Central memory CD4-positive, alpha-beta T cell (primary cell): ENCODE measurements around the gene P4HA2.

ENCODE experiments used
- DNase-seq: peaks from one replicate; pipeline ENCODE4 v3.0.0; 2022
- total RNA-seq, 3 experiments: gene quantifications; one replicate each; lab custom pipeline; 2026; lab: John Stamatoyannopoulos, UW

P4HA2 gene
- 0 to 3.0 (median 0.05) reads per million in 3 experiments for total RNA-seq

DNA sequence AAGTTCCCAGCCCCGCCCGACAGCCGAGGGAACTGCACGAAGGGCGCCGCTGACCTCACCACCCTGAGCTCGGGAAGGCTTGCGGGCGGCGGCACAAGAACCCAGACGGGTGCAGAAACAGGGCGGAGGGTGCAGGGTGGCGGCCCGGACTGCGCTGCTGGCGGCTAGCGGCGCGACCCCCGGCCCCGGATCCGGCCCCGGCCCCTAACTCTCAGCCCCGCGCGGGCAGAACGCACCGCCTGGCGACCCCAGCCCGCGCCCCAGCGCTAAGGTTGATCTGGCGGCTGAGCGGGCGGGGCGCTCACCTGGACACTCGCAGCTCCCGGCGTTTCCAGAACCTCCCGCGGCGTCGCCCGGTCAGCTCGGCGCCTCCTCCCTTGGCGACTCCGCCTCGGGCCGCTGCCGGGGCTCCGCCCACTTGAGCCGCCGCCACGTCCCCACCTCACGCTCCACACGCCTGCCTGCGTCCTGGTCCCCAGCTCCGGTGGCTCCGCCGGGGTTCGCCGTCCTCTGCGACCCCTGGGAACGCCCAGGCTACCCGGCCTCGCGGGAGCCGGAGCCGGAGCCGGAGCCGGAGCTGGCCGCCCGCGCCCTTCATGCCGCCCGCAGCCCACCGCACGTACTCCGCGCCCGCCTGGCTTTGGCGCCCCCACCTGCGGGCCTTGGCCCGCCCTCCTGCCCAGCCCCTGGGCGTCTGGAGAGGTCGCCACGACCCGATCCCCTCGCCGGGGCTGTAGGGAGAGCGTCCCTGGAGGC lies at the start of gene P4HA2:
Gene P4HA2, minus strand, starts transcription at position 369 of the 756 bp plus-strand sequence. CDS start 9,227 bp downstream, outside the sequence.
- DNase-seq: no peak

DNA sequence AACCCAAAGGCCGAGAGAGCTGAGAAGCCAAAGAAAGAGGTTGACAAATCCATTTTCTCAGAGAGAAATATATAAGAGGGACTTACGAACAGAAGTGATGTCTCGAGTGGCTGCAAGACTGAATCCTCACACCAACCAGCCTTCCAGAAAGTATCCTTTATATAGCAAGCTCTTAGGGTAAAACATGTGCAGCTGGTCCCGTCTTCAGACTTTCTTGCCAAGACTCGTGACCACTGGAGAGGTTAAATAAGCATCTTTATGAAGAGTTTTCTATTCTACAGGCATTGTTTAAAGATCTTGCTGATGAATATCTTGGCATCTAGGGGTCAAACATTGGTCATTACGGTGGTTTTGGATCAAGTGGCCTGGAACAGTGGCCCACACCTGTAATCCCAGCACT lies 49.6 kb upstream of the P4HA2 start:
- no peak for DNase-seq

DNA sequence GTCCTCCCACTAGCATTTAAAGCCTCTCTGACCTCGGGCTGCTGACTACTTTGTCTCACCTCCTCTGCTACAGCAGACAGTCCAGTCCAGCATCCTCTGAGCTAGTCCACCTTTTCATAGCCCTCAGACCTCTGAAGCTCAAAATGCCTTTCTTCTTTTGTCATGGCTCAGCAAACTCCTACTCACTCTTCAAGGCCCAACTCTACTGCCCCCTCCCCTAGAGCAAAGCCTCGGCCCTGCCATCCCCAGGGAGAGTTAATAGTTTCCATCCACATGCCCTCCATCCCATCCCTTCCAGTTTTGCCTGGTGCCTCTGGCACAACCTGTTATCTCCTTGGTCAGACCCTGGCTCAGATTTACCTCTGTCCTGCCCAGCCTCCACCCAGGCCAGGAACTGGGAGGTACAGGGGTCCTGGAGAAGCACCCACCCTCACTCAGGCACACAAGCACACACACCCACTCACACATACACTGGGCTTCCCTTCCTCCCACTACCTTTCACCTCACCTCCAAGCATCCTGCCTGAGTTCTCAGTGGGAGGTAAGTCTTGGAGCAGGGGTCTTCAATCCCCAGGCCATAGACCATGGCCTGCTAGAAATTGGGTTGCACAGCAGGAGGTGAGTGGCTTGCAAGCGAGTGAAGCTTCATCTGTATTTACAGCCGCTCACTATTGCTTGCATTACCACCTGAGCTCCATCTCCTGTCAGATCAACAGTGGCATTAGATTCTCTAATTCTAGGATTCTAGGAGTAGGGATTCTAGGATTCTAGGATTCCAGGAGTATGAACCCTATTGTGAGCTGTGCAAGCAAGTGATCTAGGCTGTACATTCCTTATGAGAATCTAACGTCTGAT lies 47.9 kb upstream of the P4HA2 start:
- DNase-seq: no peak

DNA sequence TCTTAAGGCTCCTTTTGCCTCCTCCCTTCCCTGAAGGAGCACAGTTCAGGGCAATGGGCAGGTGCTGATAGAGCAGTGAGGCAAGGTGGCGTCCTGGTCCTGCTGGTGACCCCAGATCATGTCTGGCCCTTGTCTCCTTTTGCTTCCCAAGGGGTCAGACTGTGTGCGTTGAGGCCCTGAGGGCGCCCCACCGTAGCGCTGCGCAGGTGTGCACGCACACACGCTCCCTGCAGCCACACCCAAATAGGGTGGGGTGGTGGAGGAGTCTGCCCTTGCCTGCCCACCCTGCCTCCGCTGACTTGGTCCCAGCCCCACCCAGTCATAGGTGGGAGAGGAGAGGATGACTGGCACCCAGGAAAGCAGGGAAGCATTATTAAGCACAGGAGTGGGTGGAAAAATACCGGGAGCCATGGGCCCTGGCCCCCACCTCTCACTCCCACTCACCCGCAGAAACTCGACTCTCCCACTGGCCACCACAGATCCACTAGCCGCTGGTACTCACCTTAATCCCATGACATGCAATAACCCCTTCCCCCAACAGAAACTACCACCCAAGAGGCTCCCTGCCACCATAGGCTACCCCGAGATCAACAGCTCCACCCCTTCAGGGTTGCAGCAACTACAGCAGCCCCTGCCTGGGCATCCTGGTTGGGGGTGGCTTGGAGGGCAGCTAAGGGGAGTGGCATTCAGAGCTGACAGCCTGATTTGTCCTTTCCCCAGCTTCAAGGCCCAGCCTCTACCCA lies 46.6 kb upstream of the P4HA2 start:
- no peak for DNase-seq

DNA sequence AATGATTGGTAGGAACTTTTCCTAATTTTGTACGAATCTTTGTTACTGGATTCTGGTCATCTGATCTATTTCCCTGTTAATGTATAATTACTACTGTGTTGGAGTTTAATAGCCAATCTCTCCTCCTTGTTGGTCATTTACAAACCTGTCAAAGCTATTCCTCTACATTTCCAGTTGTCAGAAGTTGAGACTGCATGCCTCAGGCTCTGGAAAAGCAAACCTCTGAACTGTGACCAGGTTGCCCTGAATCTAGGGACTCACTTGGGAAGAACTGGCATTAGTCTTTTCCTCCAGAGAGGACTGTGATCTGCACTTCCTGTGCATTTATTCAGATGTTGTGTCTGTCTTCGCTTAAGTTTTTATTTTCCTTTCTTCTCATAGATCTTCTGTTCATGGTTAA lies 46.0 kb upstream of the P4HA2 start:
- DNase-seq: no peak

DNA sequence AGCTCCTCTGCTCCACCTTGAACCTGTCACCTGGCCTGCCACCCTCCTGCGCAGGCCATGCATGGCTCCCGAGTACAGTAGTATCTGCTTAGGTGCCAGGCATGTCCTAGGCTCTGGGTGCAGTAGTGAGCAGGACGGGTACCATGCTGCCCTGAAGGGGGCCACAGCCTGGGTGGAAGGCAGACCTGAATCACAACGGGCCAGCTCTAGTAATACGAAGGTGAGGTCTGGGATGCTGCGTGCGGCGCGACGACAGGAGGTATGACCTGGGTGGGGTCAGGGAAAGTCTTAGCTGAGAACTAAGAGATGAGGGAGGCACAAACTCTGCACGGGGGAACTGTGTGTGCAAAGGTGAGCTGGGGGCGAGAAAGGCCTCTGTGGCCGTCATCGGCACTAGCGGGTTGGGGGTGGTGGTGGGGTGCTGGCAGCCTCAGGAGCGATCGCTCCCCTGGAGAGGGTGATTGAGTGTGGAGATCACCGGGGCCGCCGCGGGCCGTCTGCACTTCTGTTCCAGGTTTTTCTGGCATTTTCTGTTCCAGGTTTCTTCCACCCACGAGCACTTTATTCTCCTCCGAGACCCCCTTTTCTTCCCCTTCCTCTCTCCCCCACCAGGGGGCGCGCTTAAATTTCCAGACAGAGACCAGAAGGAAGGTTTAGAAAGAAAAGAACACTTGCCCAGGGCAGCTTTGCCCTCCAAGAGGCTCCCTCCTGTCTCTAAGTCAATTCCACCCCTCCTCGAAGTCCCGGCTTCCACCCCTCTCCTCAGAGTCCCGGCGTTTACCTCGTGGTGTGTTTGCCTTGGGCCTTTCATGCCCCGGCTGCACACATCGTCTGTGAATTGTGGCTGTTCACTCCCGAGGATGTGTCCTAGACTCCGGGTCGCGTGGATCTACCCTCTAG lies 44.9 kb upstream of the P4HA2 start:
- peak; percentile 31 for DNase-seq

DNA sequence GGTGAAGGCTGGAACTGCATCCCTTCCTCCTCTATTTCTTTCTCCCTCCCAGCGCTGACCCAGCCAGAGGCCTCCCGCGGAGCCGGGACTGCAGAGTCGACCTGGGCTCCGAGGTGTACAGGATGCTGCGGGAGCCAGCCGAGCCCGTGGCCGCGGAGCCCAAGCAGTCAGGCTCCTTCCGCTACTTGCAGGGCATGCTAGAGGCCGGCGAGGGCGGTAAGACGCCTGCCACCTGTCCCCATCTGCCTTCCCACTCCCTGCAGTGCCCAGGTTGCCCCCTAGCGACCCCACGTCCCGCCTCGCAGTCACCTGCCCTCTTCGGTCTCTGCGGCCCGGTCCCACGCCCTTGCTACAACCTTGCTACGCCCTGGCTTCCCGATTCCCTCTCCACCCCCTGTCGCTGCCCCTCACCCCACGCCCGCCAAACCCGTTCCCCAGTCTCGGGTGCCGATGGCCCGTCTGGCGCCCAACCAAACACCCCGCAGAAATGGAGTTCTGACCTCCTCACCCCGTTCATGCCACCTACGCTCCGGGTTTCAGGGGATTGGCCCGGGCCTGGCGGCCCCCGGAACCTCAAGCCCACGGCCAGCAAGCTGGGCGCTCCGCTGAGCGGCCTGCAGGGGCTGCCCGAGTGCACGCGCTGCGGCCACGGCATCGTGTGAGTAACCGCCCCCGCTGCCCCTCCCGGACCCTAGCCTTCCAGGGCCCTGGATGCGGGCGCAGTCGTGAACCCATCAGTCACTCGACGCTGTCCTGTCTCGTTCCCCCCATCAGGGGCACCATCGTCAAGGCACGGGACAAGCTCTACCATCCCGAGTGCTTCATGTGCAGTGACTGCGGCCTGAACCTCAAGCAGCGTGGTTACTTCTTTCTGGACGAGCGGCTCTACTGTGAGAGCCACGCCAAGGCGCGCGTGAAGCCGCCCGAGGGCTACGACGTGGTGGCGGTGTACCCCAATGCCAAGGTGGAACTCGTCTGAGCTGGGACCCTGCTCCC lies 43.9 kb upstream of the P4HA2 start:
- DNase-seq: no peak

DNA sequence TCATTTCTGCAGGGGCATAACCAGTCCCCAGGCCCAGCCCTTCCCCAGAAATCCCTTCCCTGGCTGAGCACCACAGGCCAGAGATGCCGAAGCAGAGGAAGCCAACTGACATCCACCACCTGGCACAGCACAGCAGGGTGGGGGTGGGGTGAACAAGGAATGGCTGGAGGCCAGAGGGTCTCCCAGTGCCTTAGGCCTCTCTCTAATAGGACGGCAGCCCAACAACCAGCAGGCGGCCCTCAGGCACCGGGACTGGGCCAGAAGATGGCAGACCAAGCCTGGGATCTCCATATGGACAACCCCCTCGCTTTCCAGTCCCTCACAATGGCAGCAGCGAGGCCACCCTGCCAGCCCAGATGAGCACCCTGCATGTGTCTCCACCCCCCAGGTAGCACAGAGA lies 43.1 kb upstream of the P4HA2 start:
- DNase-seq: no peak

DNA sequence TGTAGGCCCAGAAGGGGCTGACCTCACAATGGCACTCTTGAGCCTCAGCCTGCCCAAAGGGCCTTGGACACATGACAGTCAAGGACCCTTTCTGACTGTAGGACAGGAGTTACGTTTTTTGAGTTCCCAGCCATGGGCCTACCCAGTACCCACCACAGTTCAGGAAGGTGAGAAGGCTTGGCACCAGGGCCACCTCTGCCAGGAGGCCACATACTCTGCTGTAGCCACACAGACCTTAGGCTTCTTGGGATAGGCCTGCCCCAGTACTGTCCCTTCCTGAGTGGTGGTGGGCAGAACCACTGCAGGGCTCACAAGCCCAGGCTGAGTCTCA lies 42.6 kb upstream of the P4HA2 start:
- no peak for DNase-seq

DNA sequence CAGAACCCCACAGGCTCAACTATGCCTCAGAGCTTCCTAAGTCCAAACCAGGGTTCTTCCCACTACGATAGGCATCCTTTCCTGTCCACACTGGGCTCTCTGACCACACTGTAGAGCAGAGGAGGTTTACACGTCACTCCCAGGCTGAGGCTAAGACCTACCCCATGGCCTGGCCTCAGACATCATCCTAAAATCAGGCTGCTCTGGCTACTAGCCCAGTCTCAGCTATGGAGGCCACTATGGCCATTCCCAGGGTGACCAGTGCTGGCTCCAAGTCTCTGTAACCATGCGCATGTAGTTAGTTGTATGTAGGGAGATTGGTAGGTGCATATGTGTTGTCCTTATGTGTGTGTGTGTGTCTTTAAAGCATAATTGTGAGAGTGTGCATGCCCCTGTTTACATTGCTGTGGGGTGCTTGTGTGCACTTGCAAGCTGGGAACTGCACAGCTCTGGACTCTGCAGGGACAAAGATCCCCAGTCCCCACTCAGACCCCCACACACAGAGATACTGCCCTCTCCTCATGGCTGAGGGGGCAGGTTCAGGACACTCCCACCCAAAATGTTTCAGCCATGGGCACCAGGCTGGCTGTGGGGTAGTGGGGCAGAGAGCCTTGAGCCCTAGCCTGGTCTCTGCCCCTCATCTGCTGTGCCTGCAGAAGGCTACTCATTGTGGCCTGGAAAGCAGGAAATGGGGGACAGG lies 42.1 kb upstream of the P4HA2 start:
- no peak for DNase-seq

DNA sequence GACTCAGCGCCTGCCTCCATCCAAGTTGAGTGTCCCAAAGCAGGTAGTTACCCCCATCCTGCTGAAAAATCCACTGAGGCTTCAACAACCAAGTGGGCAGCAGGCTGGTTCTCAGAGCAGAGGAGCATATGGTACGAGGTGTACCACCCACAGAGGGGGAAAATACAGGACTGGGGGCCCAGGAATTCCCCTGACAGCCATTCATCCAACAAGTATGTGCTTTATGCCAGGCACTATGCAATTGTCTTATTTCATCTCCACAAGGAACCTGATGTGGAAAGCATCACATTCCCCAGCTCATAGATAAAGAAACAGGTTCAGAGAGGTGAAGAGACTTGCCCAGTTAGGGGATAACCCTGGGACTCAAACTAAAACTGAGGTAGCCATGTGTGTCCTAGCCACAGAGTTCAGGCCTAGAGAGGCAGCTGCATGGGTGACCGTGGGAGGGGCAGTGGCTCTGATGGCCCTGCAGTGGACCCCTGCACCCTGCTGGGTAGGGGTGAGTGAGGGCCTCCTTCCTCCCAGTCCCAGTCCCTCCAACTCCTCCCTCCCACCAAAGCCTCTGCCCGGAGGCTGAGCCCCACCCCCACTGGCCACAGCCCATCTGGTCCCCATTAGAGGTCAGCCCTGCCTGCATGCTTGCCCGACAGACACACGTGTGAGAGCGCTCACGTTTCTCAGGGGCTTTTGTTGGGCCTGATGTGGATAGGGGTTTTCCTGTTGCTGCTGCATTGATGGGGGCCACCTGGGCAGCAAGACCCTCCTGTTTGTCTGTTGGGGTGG lies 41.3 kb upstream of the P4HA2 start:
- no peak for DNase-seq

DNA sequence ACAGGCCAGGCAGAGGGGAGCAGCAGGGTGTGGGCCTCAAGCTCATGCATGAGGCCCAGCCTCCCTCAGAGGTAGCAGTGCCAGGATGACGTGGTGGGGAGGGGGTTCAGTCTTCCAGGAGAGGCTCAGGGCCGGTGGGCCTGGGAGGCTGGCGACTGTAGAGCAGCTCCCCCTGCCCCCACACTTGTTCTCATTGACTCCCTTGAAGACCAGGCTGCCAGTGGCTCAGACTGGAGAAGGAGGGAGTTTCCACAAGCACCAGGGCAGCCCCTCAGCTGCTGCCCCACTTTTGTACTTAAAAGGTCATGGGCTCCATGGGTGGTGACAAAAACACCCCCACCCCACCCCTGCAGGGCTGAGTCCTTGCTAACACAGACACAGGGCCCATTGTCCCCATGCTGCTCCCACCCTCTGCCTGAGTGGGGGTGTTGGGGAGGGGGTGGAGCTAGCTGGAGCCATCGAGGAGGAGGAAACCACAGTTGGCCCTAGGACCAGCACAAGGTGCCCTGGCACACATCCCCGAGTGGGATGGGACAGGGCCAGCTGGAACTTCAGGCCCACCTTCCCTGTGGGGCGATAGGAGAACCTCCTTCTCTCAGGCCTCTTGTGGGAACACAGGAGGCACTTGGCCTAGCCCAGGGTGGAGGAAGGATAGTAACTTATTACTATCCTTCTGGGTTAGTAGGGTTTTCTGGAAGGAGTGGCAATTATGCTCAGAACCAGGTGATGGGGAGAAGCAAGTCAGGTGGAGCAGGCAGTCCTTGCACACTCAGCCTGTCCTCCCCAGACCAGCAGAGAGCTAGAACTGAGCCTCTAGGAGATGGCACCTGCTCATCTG lies 40.5 kb upstream of the P4HA2 start:
- DNase-seq: no peak

DNA sequence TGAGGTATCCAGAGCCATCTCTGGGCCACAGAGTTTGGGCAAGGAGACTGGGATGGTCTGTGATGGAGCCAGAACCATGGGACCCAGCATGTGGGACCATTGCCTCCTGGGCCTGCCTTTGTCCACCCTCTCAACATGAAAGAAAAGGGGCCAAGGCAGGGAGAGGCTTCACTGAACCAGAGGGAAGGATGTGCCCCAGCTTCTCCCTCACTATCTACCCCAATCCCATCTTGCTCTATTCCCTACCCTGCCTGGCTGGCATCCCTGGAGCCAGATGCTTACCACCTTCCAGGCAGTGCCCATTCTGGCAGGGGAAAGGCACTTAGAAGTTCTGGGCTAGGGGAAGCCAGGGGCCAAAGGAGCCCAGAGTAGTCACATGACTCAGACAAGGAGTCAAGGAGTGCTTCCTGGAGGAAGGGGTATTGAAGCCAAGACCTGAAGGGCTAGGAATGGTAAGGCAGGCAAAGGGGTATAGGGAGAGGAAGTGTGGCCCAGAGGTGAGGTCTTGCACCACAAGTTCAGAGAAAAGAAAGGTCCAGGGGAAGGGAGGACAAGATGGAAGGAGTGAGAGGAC lies 39.6 kb upstream of the P4HA2 start:
- DNase-seq: no peak

DNA sequence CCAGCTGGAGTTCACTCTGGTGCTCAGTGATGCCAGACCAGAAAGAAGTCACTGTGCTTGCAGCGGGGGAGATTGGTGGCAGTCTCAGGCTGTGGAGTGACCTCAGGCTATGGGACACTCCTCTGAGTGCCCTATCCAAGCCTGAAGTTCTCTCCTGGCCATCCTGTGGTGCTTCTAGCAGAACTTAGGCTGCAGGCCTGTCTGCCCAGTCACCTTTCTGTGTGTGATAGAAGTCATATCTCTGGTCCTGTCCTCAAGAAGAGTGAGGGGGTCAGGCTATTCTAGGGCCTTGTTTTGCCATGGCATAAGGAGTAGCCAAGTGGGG lies 39.1 kb upstream of the P4HA2 start:
- DNase-seq: no peak

DNA sequence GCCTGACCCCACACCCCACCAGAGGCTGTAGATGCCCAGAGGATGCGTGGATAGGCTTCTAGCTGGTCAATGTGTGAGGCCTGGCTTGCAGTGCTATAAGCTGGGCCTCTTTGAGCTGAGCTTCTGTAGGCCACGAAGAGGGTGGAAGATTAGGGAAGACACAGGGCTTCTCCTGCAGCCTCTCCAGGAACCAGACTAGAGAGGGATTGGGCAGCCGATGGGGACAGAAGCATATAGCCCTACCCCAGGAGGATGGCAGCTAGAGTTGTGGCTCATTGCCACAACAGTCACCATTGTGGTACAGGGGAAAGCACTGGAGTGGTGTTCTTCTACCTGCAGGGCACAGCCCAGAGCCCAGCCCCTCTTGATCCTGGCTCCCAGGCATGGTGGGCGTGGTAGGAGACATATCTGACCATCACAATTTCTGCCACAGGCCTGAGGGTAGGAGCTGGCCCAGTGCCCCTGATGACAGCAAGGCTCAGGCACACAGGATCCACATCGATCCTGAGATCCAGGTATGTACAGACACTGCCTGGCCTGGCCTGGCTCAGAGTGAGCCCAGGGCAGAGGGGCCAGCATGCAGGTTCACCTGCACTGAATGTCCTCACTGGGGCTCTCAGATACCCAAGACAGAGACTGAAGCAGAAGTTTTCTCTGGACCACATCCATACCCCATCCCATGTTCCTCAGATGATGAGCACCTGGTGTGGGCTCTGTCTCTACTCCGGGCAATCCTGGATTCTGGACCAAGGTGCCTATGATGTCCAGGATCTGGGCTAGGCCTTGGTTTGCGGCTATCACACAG lies 38.6 kb upstream of the P4HA2 start:
- no peak for DNase-seq

DNA sequence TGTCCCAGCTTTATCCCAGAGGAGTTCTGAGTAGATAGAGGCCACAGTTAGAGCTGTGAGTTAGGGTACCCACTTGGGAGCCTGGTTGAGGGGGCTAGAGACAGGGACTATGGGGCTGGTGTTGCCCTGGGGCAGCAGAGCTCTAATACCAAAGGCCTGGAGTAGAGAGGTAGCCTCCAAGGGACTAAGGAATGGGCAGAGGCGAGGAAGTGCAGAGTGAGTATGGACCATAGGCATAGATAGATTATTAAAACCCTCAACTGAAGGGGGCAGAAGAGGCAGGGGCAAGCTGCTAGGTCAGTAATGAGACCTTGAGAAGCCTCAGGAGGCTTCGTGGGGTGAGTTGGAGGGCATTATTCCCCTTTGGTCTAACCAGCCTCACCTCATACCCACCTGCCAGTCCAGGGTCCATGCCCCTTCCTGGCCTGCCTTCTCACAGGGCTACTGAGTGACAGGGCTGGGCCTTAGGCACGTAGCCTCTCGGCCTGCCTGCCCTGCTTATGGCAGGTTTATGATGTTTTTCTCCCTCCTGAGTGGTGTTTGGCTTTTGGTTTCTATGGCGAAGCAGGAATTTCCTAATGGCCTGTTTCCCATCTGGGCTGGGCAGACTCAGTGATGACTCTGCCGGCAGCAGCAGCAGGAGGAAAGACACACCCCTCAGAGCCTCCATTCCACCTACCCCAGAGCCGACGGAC lies 37.8 kb upstream of the P4HA2 start:
- no peak for DNase-seq
